EH (cell line): ENCODE measurements around the gene CLCA4.

Experiments
- DNase-seq: peaks from one replicate; pipeline ENCODE4 v3.0.0-alpha.2; 2015; ENCODE audit warnings: low read depth

CLCA4 gene

GRCh38 chr1:86618358-86618757 lies 71.5 kb downstream of the CLCA4 start:
- no peak for DNase-seq

DNA sequence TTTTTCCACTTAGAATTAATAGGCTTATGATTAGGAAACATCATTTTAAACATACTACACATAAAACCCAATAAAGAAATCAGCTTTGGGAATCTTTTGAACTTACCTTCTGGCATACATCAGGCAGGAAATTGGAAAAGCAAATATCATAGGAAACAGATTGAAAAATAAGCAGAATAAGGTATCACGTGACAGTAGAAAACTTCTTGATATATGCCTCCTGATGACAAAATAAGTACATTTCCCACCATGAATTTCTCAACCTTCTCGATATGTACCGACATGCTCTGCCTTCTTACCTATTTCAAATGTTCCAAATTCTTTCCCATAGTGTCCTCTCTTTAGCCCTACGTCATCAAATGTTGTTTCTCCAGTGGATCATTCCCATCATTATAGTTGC lies 72.4 kb downstream of the CLCA4 start:
- no peak for DNase-seq

DNA sequence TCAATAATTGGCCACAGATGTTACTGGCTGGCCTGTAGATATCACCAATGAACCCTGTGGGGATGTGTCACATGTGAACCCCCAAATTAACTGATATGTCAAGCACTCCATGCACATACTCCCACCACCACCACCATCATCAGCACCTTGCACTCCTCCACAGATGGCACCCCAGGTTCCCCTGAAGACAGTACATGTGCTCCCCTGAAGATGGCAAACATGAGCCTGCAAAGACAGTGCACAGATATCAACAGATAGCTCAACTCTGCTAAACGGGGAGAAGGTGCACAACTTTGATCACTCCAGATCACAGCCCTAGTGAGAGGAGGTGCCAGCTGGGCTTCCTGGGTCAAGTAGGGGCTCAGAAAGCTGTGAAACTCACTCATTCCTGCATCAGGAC lies 74.4 kb downstream of the CLCA4 start:
- DNase-seq = no peak
